ENCODE results near the gene GABBR1. TPM values are rescaled to one million over a fixed set of nuclear protein-coding genes. Genes with fewer than 3 reads are reported as not detected.

GABBR1 gene
- total RNA-seq, 3 donors from 2014 or later, result 26.1 to 49.2 (median 48.4) TPM

GRCh38 chr6:29558439-29559079 is 74.4 kb downstream of the GABBR1 start:
- Histone ChIP-seq H3K4me1 (peaks cover 0 to 1% of the 10 kb centered on the region in 2 donors), H3K9me3 (no peaks in the 10 kb centered on the region), H3K4me3 (no peak overlapping the region), H3K36me3 (no peaks in the 10 kb centered on the region), H3K27me3 (peaks cover 0 to 23% of the 10 kb centered on the region in 2 donors), H3K27ac (no peak overlapping the region)
- no peak for TF ChIP-seq CTCF (IDR thresholded peaks at IDR 0.05)
- no peak for TF ChIP-seq POLR2A (IDR thresholded peaks at IDR 0.05)
- no peak for TF ChIP-seq POLR2AphosphoS5 (IDR thresholded peaks at IDR 0.05)
- no peak for DNase-seq (ENCODE audit: low spot score in 2 of 2)
- intact Hi-C loops (cut with DNase I; ENCODE audit: low total_unique reads), result no loop called here

GRCh38 chr6:29557320-29557719 is 75.7 kb downstream of the GABBR1 start:
- peaks cover 0 to 24% of the 10 kb centered on the region in 2 donors for H3K27me3 ChIP-seq
- DNase-seq (ENCODE audit: low spot score in 2 of 2), result no peak

GRCh38 chr6:29554764-29555163 is 78.2 kb downstream of the GABBR1 start:
- Histone ChIP-seq H3K27me3 (peaks cover 0 to 24% of the 10 kb centered on the region in 2 donors), H3K9me3 (no peaks in the 10 kb centered on the region), H3K27ac (no peak overlapping the region), H3K36me3 (no peaks in the 10 kb centered on the region), H3K4me1 (peaks cover 0 to 6% of the 10 kb centered on the region in 2 donors), H3K4me3 (no peak overlapping the region)
- no peak for DNase-seq (ENCODE audit: low spot score in 2 of 2)
- no peak for TF ChIP-seq CTCF (IDR thresholded peaks at IDR 0.05)
- no peak for TF ChIP-seq POLR2A (IDR thresholded peaks at IDR 0.05)
- TF ChIP-seq POLR2AphosphoS5 (IDR thresholded peaks at IDR 0.05), result no peak
- intact Hi-C loops (cut with DNase I; ENCODE audit: low total_unique reads), result no loop called here

More at GRCh38 chr6:29557320-29557719, 75.7 kb downstream of the GABBR1 start:
- H3K27ac ChIP-seq, result no peak overlapping the region
- no peaks in the 10 kb centered on the region for H3K9me3 ChIP-seq
- H3K36me3 ChIP-seq, result no peaks in the 10 kb centered on the region
- intact Hi-C loops (cut with DNase I; ENCODE audit: low total_unique reads), result no loop called here
- TF ChIP-seq CTCF (IDR thresholded peaks at IDR 0.05) (no peak), POLR2AphosphoS5 (IDR thresholded peaks at IDR 0.05) (no peak), POLR2A (IDR thresholded peaks at IDR 0.05) (no peak)
- H3K4me1 ChIP-seq, result peaks cover 0 to 6% of the 10 kb centered on the region in 2 donors
- H3K4me3 ChIP-seq, result no peak overlapping the region

GRCh38 chr6:29553268-29554057 is 79.5 kb downstream of the GABBR1 start:
- Histone ChIP-seq H3K9me3 (no peaks in the 10 kb centered on the region), H3K36me3 (no peaks in the 10 kb centered on the region), H3K27me3 (peaks cover 0 to 24% of the 10 kb centered on the region in 2 donors), H3K27ac (peak overlapping the region in 1 of 2 donors; percentile 54), H3K4me3 (peak overlapping the region; percentile 33 to 73 (median 49)), H3K4me1 (peaks cover 0 to 6% of the 10 kb centered on the region in 2 donors)
- intact Hi-C loops (cut with DNase I; ENCODE audit: low total_unique reads), result no loop called here
- TF ChIP-seq POLR2AphosphoS5 (IDR thresholded peaks at IDR 0.05) (no peak), POLR2A (IDR thresholded peaks at IDR 0.05) (no peak), CTCF (IDR thresholded peaks at IDR 0.05) (no peak)
- peak in 1 of 2 donors; percentile 35 for DNase-seq (ENCODE audit: low spot score in 2 of 2)

Measured in breast epithelium (tissue), 4 donors.